WERI-Rb-1 (cell line): ENCODE measurements around the gene DOK5.

ENCODE experiments used
- DNase-seq: peaks from one replicate; pipeline ENCODE4 v3.0.0-alpha.2; 2020
- H3K27ac ChIP-seq: fragments of 250-450 bp; sonication (Bioruptor Pico); 2 replicates; pipeline ENCODE4 v1.5.1; 2020; ENCODE audit warnings: mild to moderate bottlenecking, moderate library complexity
- H3K27me3 ChIP-seq: fragments of 250-450 bp; sonication (Bioruptor Pico); 2 replicates; pipeline ENCODE4 v1.5.1; 2021; ENCODE audit warnings: mild to moderate bottlenecking, low read depth, moderate library complexity; ENCODE audit not compliant: insufficient read depth, severe bottlenecking
- H3K36me3 ChIP-seq: fragments of 250-450 bp; sonication (Bioruptor Pico); 2 replicates; pipeline ENCODE4 v1.5.1; 2020; ENCODE audit warnings: mild to moderate bottlenecking, moderate library complexity
- H3K4me3 ChIP-seq: 2 replicates; pipeline ENCODE4 v1.5.1; 2011; ENCODE audit warnings: low read depth, mild to moderate bottlenecking, control low read depth, low read length
- H3K9me3 ChIP-seq: fragments of 250-450 bp; sonication (Bioruptor Pico); 2 replicates; pipeline ENCODE4 v1.5.1; 2021; ENCODE audit warnings: mild to moderate bottlenecking, moderate library complexity; ENCODE audit not compliant: severe bottlenecking
- TF ChIP-seq, protein P1 (sequence below): IDR thresholded peaks from 2 replicates; pipeline ENCODE4 v1.5.1; 2011; ENCODE audit warnings: low read depth, mild to moderate bottlenecking, control low read depth, inconsistent platforms, low read length

DOK5 gene

DNA sequence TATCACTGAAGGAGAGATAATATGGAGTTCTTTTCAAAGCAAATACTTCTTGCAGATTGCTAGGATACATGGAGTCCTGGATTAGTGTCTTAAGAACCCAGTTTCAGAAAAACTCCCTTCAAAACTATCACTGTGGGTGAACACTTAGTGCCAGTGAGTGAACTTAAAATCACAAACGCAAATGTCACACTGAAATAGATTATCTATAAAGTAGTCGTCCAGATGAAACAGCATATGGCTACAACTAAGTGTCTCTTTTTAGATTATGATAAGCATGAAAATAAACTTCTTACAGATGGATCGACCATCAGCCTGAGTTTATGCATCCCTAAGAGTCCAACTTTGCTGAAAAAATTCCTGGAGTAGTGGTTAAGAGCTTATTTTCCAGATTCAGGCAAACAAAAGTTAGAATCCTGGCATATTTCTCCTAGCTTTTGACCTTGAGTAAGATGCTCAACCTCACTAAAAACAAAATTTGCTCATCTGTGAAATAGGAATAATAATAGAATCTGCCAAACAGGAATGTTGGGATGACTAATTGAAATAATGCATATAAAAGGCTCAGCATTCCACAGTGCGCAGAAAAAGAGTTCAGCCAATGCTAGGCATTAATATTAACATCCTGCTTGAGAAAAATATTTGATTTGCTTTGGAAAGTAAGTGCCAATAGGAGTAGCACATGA lies 70.4 kb downstream of the DOK5 start:
- no peak overlapping the region for H3K4me3 ChIP-seq
- H3K27ac ChIP-seq = no peak overlapping the region
- H3K9me3 ChIP-seq = no peaks in the 10 kb centered on the region
- no peaks in the 10 kb centered on the region for H3K36me3 ChIP-seq
- TF ChIP-seq, protein P1, sequence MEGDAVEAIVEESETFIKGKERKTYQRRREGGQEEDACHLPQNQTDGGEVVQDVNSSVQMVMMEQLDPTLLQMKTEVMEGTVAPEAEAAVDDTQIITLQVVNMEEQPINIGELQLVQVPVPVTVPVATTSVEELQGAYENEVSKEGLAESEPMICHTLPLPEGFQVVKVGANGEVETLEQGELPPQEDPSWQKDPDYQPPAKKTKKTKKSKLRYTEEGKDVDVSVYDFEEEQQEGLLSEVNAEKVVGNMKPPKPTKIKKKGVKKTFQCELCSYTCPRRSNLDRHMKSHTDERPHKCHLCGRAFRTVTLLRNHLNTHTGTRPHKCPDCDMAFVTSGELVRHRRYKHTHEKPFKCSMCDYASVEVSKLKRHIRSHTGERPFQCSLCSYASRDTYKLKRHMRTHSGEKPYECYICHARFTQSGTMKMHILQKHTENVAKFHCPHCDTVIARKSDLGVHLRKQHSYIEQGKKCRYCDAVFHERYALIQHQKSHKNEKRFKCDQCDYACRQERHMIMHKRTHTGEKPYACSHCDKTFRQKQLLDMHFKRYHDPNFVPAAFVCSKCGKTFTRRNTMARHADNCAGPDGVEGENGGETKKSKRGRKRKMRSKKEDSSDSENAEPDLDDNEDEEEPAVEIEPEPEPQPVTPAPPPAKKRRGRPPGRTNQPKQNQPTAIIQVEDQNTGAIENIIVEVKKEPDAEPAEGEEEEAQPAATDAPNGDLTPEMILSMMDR = no peak
- H3K27me3 ChIP-seq = peaks cover 26% of the 10 kb centered on the region
- DNase-seq = no peak

DNA sequence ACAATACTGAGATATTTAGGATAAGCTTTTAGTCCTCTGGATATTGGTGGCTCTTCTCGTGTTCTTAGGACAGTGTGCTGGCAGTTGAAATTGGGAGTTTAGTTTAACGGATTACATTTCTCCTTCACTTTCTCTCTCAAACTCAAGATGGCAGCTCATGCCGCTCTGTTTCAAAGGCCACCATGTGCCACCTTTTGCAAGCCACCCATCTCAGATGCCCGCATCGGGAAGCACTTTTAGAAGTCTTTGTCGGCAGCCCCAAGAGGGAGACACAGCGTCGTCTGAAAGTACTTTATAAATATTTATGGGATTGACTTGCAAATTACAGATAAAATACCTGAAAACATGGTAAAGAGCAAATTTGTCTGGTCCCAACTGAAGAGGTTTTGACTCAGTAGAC lies 73.5 kb downstream of the DOK5 start:
- no peaks in the 10 kb centered on the region for H3K9me3 ChIP-seq
- no peak overlapping the region for H3K4me3 ChIP-seq
- peaks cover 29% of the 10 kb centered on the region for H3K27me3 ChIP-seq
- no peaks in the 10 kb centered on the region for H3K36me3 ChIP-seq
- no peak overlapping the region for H3K27ac ChIP-seq
- no peak for DNase-seq
- TF ChIP-seq, protein P1 = no peak

DNA sequence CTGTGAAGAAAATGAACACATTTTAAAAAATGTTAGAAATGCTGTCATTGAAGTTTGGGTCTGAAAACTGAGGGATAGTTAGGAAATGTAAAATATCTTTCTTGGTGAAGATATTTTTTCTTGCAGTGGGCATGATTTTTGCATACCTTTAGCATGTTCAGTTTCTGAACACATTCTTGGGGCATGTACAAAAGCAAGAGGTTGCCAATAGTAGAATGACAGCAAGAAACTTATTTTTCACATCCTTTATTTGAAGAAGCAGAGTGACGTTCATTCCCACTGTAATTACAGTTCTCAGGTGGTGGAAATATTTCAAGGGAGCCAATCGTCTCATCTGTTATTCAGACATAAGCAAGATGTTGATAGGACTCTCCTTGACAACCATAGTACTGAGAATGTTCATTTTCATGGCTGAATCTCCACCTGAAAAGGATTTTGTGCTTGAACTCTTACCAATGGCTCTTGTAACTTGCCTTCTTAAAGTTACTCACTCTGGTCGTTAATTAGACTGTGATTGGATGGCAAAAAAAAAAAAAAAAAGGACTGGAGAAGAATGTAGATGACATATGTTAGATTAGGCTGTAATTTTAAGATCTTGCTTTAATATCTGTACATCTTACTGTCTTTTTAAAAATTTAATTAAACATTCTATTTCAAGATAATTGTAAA lies 74.4 kb downstream of the DOK5 start:
- H3K9me3 ChIP-seq = no peaks in the 10 kb centered on the region
- peaks cover 35% of the 10 kb centered on the region for H3K27me3 ChIP-seq
- H3K4me3 ChIP-seq = no peak overlapping the region
- no peak for DNase-seq
- TF ChIP-seq, protein P1 = no peak
- H3K27ac ChIP-seq = no peak overlapping the region
- no peaks in the 10 kb centered on the region for H3K36me3 ChIP-seq

DNA sequence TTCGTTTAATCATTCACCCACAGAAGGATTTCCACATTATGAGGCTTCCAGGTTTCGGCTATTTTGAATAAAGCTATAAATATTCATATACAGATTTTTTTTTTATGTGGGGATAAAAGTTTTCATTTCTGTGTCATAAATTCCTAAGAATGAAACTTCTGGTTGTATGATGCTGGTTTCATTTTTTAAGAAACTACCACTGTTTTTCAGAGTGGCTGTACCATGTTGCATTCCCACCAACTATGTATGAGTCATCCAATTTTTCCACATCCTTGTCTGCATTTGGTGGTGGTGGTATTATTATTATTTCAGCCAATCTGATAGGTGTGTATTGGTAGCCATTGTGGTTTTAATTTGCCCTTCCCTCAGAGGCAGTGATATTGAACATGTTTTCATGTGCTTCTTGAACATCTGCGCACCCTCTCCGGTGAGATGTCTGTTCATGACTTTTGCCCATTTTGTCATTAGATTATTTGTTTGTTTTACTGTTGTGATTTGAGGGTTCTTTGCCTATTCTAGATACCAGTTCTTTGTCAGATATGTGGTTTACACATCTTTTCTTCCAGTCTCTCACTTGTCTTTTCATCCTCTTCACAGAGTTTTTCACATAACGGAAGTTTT lies 75.5 kb downstream of the DOK5 start:
- TF ChIP-seq, protein P1 = no peak
- Histone ChIP-seq H3K36me3 (no peaks in the 10 kb centered on the region), H3K9me3 (no peaks in the 10 kb centered on the region), H3K27ac (no peak overlapping the region), H3K27me3 (peaks cover 43% of the 10 kb centered on the region), H3K4me3 (no peak overlapping the region)
- no peak for DNase-seq

DNA sequence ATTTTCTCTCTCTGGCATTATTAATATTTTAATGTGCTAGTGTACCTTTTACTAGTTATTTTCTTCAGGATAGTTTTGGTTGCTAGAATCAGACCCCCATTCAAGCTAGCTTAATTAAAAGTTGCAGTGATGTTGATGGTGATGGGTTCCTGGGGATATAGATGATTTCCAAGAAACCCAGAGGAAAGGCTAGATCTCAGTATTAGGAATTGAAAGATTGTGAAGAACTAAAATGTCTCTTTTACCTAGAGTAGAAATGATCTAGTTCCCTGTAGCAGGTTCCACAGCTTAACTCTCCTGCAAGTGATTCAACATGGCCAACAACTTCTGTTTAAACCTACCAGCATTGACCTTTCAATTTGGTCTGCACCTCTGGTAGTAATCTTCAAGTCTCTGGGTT lies 78.6 kb downstream of the DOK5 start:
- H3K27me3 ChIP-seq = peaks cover 70% of the 10 kb centered on the region
- H3K36me3 ChIP-seq = no peaks in the 10 kb centered on the region
- no peak for DNase-seq
- no peaks in the 10 kb centered on the region for H3K9me3 ChIP-seq
- TF ChIP-seq, protein P1 = no peak
- H3K27ac ChIP-seq = no peak overlapping the region
- H3K4me3 ChIP-seq = no peak overlapping the region
